ENCODE measurements around the gene NEURL3.

GRCh38 chr2:96541398-96542152 is 36.4 kb upstream of the NEURL3 start:
- TF ChIP-seq CTCF (IDR thresholded peaks at IDR 0.05) (no peak), POLR2A (IDR thresholded peaks at IDR 0.05) (no peak), EP300 (IDR thresholded peaks at IDR 0.05) (no peak)

Data from gastroesophageal sphincter (tissue), 3 donors.